Measurements from ENCODE around the gene PTPN11. TPM values are rescaled to one million over a fixed set of nuclear protein-coding genes. Genes with fewer than 3 reads are reported as not detected.

Gene PTPN11
- total and polyA plus RNA-seq, 2 of the 8 experiments (the other 6 are each of a cell fraction or from before 2014, with no cell fraction given): 28.3 to 133 TPM

DNA sequence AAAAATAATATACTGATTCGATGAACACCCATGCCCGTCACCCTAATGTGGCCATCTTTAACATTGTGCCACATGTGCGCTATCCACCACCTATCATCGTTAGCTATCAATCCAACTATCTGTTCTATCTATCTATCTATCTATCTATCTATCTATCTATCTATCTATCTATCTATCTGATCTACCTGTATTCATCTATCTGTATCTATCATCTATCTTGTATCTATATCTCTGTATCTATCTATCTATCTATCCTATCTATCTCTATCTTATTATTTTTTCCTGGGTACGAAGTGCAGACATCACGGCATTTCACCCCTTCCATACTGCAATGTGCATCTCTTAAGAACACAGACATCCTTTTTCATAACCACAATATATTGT, 106.7 kb downstream of the PTPN11 start (continued):
- TF ChIP-seq RAD21 (IDR thresholded peaks at IDR 0.05 in 1 of 2, conservative IDR thresholded peaks at IDR 0.05 in 1 of 2; ENCODE audit: low read depth in 2 of 2, low read length in 2 of 2): no peak

- POLR2A ChIA-PET (ENCODE audit: partially characterized antibody): no interaction called here
- Histone ChIP-seq H3K4me1 (replicated peaks in 1 of 4; ENCODE audit: control insufficient read depth in 3 of 4, insufficient read depth in 4 of 4, low read length in 3 of 4) (no peaks in the 10 kb centered on the region), H3K4me2 (ENCODE audit: insufficient read depth in 1 of 2, low read depth in 2 of 2, low read length in 2 of 2) (no peak overlapping the region), H4K20me1 (replicated peaks in 1 of 2; ENCODE audit: control insufficient read depth in 1 of 2, insufficient read depth in 2 of 2, low read length in 2 of 2) (no peaks in the 10 kb centered on the region), H3K9me3 (ENCODE audit: insufficient read depth in 2 of 2, low read depth in 1 of 2, low read length in 1 of 2) (no peaks in the 10 kb centered on the region), H4K5ac (ENCODE audit: insufficient read length, low read depth, low read length) (no peak overlapping the region), H4K91ac (replicated peaks; ENCODE audit: insufficient read length, low read length) (no peak overlapping the region), H2AFZ (ENCODE audit: low read length) (no peak overlapping the region), H2BK5ac (ENCODE audit: low read depth, low read length) (no peak overlapping the region), H3K4me3 (ENCODE audit: extremely low read depth in 1 of 4, insufficient read depth in 2 of 4, low read depth in 3 of 4, low read length in 4 of 4) (no peak overlapping the region), H3K27me3 (replicated peaks in 1 of 4; ENCODE audit: control insufficient read depth in 3 of 4, extremely low read depth in 1 of 4, insufficient read depth in 3 of 4, low read length in 3 of 4) (no peaks in the 10 kb centered on the region; a peak in 1 of 7 replicates), H2BK15ac (ENCODE audit: low read length) (no peak overlapping the region), H2AK5ac (ENCODE audit: low read depth, low read length) (no peak overlapping the region), H3K27ac (ENCODE audit: low read depth, low read length) (no peak overlapping the region), H2BK120ac (replicated peaks; ENCODE audit: low read depth, low read length) (no peak overlapping the region), H3K23me2 (ENCODE audit: low read depth, low read length) (no peaks in the 10 kb centered on the region), H2BK12ac (ENCODE audit: low read depth, low read length) (no peak overlapping the region), H3K9ac (replicated peaks in 1 of 4; ENCODE audit: extremely low read depth in 1 of 4, low read depth in 3 of 4, low read length in 3 of 4) (no peak overlapping the region), H3K23ac (ENCODE audit: insufficient read length) (no peak overlapping the region), H3K18ac (ENCODE audit: extremely low read depth, low read length) (no peak overlapping the region), H3K79me1 (ENCODE audit: low read depth, low read length) (no peaks in the 10 kb centered on the region), H2BK20ac (ENCODE audit: low read length) (no peak overlapping the region), H3K4ac (replicated peaks; ENCODE audit: insufficient read length, low read depth, low read length) (no peak overlapping the region), H3K56ac (replicated peaks; ENCODE audit: insufficient read length, low read depth, low read length) (no peak overlapping the region), H3K36me3 (ENCODE audit: control insufficient read depth in 2 of 4, insufficient read depth in 4 of 4, low read length in 3 of 4) (no peaks in the 10 kb centered on the region), H3K79me2 (ENCODE audit: control insufficient read depth in 1 of 2, insufficient read depth in 2 of 2, low read length in 2 of 2) (no peaks in the 10 kb centered on the region), H3K14ac (ENCODE audit: insufficient read length) (no peak overlapping the region), H4K8ac (ENCODE audit: extremely low read depth, insufficient read depth, low read length) (no peak overlapping the region)
- CTCF ChIA-PET (ENCODE audit: partially characterized antibody): interaction anchor here (0.6 kb wide), 1 partner anchor 263 kb away, joined by 4 read pairs; no protein-coding TSS in a partner anchor
- DNase-seq (ENCODE audit: low read depth in 1 of 2, low spot score in 2 of 2) (no peak), FAIRE-seq (no peak)
- no peak for TF ChIP-seq TAF7 (optimal IDR thresholded peaks at IDR 0.05; ENCODE audit: borderline replicate concordance, low read depth, low read length)
- TF ChIP-seq CHD1 (IDR thresholded peaks at IDR 0.05; ENCODE audit: low read depth, low read length): no peak
- no peak for TF ChIP-seq HDAC2 (IDR thresholded peaks at IDR 0.05; ENCODE audit: borderline replicate concordance in 1 of 2, low read depth in 2 of 2, low read length in 2 of 2)
- no peak for TF ChIP-seq GTF2F1 (IDR thresholded peaks at IDR 0.05; ENCODE audit: borderline replicate concordance, low read depth, low read length)
- TF ChIP-seq CBX8 (IDR thresholded peaks at IDR 0.05; ENCODE audit: borderline replicate concordance, low read depth, low read length): no peak
- no peak for TF ChIP-seq ASH2L (IDR thresholded peaks at IDR 0.05; ENCODE audit: low read length)
- TF ChIP-seq SUZ12 (IDR thresholded peaks at IDR 0.05; ENCODE audit: low read length): no peak
- no peak for TF ChIP-seq YY1 (IDR thresholded peaks at IDR 0.05; ENCODE audit: low read depth, low read length)
- TF ChIP-seq TAF1 (IDR thresholded peaks at IDR 0.05; ENCODE audit: low read depth, low read length): no peak
- TF ChIP-seq EGR1 (IDR thresholded peaks at IDR 0.05; ENCODE audit: borderline replicate concordance, low read depth, low read length): no peak
- no peak for TF ChIP-seq SIRT6 (IDR thresholded peaks at IDR 0.05; ENCODE audit: low read length)
- no peak for TF ChIP-seq JUN (IDR thresholded peaks at IDR 0.05; ENCODE audit: low read depth, low read length)
- no peak for TF ChIP-seq SAP30 (IDR thresholded peaks at IDR 0.05; ENCODE audit: insufficient read depth, insufficient replicate concordance, low read length)
These were observed 108.3 kb downstream of the PTPN11 start for GRCh38 chr12:112527082-112527481.
